GM23248 (cell line): ENCODE data around the gene COG7.

Experiments used
- EZH2 ChIP-seq: fragments of 200-600 bp; sonication (generic); IDR thresholded peaks from 2 replicates; pipeline ENCODE4 v1.6.1; 2018; ENCODE audit warnings: antibody characterized with exemption, mild to moderate bottlenecking; ENCODE audit not compliant: insufficient read depth, poor library complexity, severe bottlenecking
- EZH2phosphoT487 ChIP-seq: fragments of 200-600 bp; sonication (generic); IDR thresholded peaks from 2 replicates; pipeline ENCODE4 v1.6.1; 2018; ENCODE audit warnings: antibody characterized with exemption, moderate library complexity, mild to moderate bottlenecking, low read depth; ENCODE audit not compliant: insufficient read depth

- no peak for TF ChIP-seq EZH2
- no peak for TF ChIP-seq EZH2phosphoT487
Measured at GRCh38 chr16:23436951-23437350, 16.0 kb downstream of the COG7 start.
